LoVo (cell line): ENCODE data around the gene SNX11.

Source experiments
- DNase-seq: peaks from one replicate; pipeline ENCODE4 v3.0.0-alpha.2; 2016; ENCODE audit warnings: low spot score

SNX11 gene

DNA sequence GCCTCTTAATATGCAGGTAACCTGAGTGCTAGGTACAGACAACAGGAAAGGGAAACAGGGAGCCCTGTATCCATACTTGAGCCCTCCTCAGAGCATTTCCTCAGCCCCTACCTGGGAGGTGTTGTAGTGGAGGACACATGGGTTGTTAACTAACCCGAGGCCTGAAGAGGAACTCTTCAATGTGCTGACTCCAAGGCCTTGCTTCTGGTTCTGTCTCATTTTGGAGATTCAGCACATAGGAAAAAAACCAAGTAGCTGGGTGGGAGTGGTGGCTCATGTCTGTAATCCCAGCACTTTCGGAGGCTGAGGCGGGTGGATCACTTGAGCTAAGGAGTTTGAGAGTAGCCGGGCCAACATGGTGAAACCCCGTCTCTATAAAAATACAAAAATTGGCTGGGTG is 24.8 kb downstream of the SNX11 start:
- DNase-seq, result no peak

DNA sequence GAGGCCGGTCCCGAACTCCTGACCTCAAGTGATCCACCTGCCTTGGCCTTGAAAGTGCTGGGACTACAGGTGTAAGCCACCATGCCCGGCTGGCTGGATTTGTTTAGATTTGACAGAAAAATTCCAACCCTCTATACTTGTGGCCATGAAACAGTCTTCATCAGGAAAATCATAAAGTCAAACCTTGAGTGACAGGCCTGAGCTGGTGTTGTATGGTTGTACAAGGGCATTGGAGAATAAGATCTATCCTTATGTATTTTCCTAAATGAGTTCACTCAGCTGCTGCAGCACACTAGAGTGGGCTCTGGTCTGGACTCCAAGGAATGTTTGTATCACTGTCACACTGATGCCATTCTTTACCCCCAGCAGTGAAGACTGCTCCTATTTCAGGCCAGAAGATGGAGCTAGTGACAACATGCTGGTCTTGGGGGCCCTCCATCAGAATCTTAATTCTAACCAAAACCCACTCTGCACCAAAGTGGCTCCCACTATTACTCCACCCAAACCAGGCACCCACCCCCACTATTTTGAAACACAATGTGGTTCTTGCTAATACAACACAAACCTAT is 27.4 kb downstream of the SNX11 start:
- no peak for DNase-seq

GRCh38 chr17:48137656-48138055 is 30.1 kb downstream of the SNX11 start:
- DNase-seq, result no peak

DNA sequence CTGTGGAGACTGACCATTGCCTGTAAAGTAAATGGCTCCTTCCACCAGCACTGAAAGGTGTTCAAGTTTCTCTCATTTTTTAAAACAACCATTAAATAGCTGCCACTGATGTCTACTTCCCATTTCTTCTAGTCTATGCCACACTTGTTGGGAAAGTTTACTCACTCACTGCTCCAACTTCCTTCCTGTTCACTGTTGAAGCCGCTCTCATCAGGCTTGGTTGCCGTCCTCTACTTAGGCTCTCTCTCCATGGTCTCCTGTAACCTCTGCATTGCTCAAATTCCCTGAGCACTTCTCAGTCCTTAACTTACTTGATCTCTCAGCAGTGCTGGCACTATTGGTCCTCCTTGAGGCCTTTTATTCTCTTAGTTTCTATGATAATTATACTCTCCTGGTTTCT is 32.4 kb downstream of the SNX11 start:
- no peak for DNase-seq

GRCh38 chr17:48143629-48144028 is 36.1 kb downstream of the SNX11 start:
- no peak for DNase-seq

GRCh38 chr17:48144231-48144630 is 36.7 kb downstream of the SNX11 start:
- DNase-seq, result no peak

DNA sequence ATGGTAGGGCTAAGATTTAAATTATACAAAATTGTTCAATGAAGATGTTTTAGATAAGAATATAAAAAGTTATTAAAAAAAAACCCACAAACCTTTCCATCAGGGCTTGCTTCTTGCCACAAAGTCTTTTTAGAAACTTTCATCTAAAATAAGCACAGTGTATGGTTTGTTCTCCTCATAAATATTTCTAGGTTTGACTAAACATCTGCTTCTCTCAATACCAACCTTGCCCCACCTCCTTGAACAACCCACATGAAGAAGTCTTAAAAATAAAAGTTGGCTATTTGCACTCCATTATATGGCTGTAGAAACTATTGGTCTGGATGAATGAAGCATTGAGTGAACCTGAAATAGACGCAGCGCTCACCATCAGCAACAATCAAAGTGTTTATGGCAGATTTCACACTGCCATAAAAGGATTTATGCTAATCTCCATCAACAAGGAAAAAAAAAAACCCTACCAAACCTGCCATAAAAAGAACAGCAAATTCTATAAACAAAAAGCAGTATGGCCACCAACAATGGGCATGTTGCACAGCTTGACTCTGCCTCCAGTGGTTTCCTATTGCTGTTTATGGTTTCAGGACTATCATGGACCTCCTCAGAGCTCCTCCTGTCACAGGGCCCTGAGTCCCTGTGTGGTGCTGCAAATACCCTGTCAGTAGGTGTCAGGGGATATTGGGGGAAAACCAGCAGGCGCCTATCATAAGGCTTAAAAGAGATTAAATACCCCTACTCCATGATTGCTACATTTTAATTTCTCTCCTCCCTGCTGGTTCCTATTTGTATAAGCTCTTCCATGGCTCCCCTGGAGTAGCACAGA is 37.6 kb downstream of the SNX11 start:
- DNase-seq, result no peak

- no peak for DNase-seq
These were observed 40.6 kb downstream of the SNX11 start for GRCh38 chr17:48148029-48148770.

DNA sequence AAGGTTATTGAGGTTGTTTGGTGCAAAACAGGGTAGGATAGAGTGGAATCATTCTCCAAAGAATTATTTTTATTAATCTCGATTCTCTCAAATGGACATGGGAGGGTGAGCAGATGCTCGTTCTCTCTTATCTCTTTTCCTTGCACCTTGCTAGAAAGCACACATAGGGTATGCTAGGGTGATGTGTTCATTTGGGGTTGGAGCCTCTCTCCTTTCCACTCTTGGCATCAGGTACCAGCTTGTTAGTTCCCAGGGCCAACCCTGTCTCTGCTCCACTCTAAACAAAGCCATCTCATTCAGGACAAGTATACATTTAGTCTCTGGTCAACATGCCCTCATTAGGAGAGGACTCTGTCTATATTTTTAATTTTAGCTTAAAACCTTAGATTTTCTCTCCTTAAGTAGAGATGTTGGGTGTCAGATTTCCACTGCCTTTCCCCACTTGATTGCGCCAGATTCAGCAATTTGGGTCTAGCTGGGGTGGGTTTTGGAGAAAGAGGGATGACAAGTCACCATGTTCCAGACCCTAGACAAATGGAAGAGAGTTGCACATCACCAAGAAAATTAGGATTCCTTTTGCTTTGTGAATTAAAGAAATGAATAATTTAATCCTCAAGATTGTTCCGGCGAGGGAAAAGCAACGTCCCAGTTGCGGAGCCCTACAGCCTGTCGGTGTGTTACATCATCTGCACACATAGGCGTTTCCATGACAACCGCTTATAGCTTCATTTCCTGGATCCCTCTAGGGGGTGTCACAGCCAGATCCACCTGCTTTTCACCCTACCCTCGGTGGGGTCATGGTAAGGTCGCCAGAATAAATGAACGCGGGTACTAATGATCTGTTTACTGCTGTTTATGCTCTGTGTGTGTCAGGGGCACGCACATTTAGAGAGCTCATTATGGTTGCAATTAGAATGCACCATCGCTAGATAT is 41.6 kb downstream of the SNX11 start:
- DNase-seq, result no peak

GRCh38 chr17:48149787-48150463 is 42.4 kb downstream of the SNX11 start:
- no peak for DNase-seq

DNA sequence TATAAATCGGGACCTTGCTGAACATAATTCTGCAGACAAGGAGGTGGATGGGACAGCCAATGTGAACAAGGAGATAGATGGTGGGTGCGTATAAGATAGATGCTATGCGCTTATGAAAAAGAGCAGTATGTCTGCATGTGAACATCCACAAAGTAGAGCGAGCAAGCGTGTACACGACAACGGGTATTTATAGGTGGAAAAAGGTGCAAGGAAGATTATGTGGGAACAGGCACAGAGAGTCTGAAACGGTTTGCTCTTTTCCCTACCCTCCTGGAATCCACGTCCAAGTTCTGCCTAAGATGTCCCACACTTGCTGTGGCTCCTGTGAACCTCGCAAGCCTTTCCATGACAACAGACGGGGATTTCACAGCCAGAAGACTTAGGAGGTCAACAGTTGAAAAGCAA is 43.0 kb downstream of the SNX11 start:
- DNase-seq, result no peak

DNA sequence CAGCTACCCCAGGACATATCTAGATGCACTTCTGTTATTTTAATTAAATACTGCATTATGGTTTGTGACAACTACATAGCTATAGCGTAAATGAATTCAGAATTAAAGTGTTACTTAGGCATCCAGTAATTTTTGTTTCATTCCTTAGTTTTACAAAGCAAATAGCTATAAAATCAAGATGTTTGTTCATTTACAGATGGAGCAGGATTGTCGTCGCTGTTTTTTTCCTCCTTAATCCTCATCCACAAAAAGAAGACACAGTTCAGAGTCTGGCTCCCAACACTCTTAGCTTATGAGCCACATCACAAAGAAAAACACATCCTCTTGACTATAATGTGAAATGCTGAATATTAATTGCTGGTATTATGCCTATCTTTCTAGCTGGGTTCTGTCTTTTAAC is 43.7 kb downstream of the SNX11 start:
- no peak for DNase-seq

DNA sequence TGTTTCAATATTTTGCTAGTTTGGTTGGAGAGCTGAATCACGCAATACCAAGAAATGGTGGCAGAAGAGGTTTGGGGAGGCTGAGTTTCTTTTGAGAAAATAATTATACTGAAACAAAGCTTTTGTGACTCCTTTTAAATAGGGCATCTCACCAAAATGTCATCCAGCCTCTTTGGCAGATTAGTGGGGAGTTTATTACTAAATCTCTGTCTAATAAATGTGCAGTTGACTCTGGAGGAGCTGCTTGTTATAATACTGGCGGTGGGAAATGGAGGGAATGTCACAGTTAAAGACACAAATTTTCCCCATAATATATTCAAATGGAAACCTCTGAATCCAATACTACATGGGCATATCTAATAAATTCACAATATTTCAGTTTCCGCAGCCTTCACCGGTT is 44.7 kb downstream of the SNX11 start:
- no peak for DNase-seq

DNA sequence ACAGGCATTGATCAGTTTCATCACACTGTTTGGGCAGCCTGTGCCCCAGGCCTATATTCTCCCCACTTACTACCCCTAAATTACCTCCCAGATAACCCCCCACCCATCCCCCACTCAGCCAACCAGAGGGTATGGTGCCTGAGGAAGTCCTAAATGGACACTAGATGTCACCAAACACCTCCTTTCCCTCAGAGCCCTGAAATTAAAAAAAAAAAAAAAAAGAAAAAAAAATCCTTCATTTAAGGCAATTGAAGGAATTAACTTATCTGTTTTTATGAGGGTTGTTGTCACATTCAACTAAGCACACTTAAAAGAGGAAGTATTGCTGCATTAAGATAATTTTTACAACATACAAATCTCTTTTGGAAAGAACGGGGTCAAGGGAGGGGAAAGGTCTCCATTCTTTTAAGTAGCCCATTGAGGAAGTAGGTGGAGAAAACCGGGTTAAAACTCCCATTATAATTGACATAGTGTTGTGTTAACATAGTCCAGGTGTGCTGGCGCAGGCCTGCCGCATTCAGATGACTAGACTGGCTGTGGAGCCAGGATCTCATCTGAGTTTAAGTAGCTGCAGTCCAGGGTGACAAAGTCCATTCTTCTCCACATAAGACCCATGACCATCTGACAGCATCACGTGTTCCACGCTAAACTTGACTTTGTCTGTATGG is 46.3 kb downstream of the SNX11 start:
- peak; percentile 57 for DNase-seq

- no peak for DNase-seq
These were observed 48.5 kb downstream of the SNX11 start for GRCh38 chr17:48155889-48156611.

DNA sequence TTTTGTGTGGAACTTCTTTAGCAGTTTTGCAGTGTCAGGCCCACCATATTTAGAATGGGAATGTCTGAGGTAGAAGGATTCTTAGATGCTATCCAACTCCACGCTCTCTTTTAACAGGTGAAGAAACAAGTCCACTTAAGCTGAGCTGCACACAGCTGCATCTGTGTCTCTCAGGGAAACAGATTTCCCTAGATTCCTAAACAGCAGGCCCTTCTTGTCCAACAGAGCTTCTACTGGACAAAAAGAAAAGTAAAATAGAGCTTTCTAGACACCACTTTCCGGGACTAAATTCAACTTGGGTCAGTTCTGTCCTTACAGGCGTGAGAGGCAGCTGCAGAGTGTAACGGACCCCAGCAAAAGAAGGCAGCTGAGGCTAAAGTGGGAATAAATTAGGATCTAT is 51.7 kb downstream of the SNX11 start:
- DNase-seq, result no peak

DNA sequence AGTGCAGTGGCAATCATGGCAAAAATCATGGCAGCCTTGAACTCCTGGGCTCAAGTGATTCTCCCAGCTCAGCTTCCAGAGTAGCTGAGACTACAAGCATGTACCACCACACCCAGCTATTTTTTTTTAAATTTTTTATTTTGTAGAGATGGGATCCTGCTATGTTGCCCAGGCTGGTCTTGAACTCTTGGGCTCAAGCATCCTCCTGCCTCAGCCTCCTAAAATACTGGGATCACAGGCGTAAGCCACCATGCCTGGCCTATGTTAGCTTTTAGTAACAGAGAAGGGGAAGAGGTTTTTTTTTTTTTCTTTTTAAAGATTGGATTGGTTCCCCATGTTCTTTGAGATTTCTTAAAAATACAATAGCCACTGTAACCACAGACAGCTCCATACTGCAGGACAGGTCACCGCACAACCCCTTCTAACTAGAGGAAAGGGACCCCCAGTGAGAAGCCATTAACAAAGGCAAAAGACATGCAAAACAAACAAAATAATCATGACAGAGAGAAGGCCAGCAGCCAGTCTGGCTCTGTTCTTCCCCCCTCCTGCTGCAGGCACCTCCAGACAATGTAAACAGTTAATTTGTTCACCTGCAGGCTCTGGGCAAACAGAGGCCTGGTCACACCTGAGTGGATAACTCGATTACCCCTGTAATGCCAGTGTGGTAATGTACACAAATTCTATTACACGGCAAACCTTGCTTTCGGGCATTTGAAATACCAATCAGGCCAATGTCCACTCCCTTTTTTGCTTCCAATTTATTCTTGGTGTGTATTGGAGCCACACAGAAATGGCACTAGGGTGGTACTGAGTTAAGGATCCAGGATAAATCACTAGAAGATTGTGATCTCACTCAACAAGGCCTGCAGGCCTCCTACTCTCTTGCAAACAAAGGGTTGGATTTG is 52.9 kb downstream of the SNX11 start:
- no peak for DNase-seq

- DNase-seq, result no peak
These were observed 53.8 kb downstream of the SNX11 start for GRCh38 chr17:48161127-48161905.
